NCI-H2107 (cell line): ENCODE measurements around the gene WIF1.

ENCODE experiments used
- DNase-seq: peaks from one replicate; lab custom pipeline; 2025; lab: John Stamatoyannopoulos, UW

The WIF1 gene

GRCh38 chr12:65122703-65123102, 1.6 kb upstream of the WIF1 start:
- no peak for DNase-seq

- DNase-seq: no peak
Observed at GRCh38 chr12:65121956-65122469, 908 bp upstream of the WIF1 start.

GRCh38 chr12:65119063-65119462, 2.0 kb downstream of the WIF1 start:
- DNase-seq: no peak

- no peak for DNase-seq
Observed at GRCh38 chr12:65113621-65114035, 7.5 kb downstream of the WIF1 start.

- DNase-seq: no peak
Observed at GRCh38 chr12:65106948-65107347, 14.2 kb downstream of the WIF1 start.

GRCh38 chr12:65100140-65100539, 21.0 kb downstream of the WIF1 start:
- no peak for DNase-seq

GRCh38 chr12:65099182-65099581, 21.9 kb downstream of the WIF1 start:
- no peak for DNase-seq

GRCh38 chr12:65098364-65098763, 22.7 kb downstream of the WIF1 start:
- no peak for DNase-seq

GRCh38 chr12:65094722-65095121, 26.4 kb downstream of the WIF1 start:
- no peak for DNase-seq

- DNase-seq: no peak
Observed at GRCh38 chr12:65093606-65094005, 27.5 kb downstream of the WIF1 start.

GRCh38 chr12:65090461-65090860, 30.6 kb downstream of the WIF1 start:
- DNase-seq: no peak

- no peak for DNase-seq
Observed at GRCh38 chr12:65086236-65086635, 34.9 kb downstream of the WIF1 start.

GRCh38 chr12:65084579-65084978, 36.5 kb downstream of the WIF1 start:
- no peak for DNase-seq

GRCh38 chr12:65083581-65083980, 37.5 kb downstream of the WIF1 start:
- DNase-seq: no peak

GRCh38 chr12:65082406-65082805, 38.7 kb downstream of the WIF1 start:
- no peak for DNase-seq

- no peak for DNase-seq
Observed at GRCh38 chr12:65081496-65081895, 39.6 kb downstream of the WIF1 start.

GRCh38 chr12:65074932-65075331, 46.2 kb downstream of the WIF1 start:
- DNase-seq: no peak

- no peak for DNase-seq
Observed at GRCh38 chr12:65069336-65069735, 51.8 kb downstream of the WIF1 start.

- no peak for DNase-seq
Observed at GRCh38 chr12:65067383-65067782, 53.7 kb downstream of the WIF1 start.

GRCh38 chr12:65055859-65056258, 65.2 kb downstream of the WIF1 start:
- DNase-seq: no peak

- DNase-seq: no peak
Observed at GRCh38 chr12:65051218-65051617, 69.9 kb downstream of the WIF1 start.

- DNase-seq: no peak
Observed at GRCh38 chr12:65045269-65045668, 75.8 kb downstream of the WIF1 start.

GRCh38 chr12:65039301-65039700, 81.8 kb downstream of the WIF1 start:
- DNase-seq: no peak

- DNase-seq: no peak
Observed at GRCh38 chr12:65025136-65025535, 96.0 kb downstream of the WIF1 start.

- DNase-seq: no peak
Observed at GRCh38 chr12:65023485-65023884, 97.6 kb downstream of the WIF1 start.
